Stimulated activated naive CD8-positive, alpha-beta T cell treated with anti-CD3 and anti-CD28 coated beads, Interleukin-15, amount 100 ng/mL, for 72 hours (primary cell): ENCODE measurements around the gene ROS1.
"Not testable (repeated sequence)": the region's sequence is repeated elsewhere in the genome, so short reads cannot be mapped to it uniquely, and the experiment has no call there.

Experiments used
- ATAC-seq: fragments of 150-1000 bp; cut with Tn5 transposase; 2 replicates; pipeline ENCODE4 v1.10.0; 2021; ENCODE audit warnings: mild to moderate bottlenecking, moderate library complexity
- DNase-seq, 2 donors: peaks; one replicate each; pipeline ENCODE4 v3.0.0; 2021 to 2022
- H3K27ac Mint-ChIP-seq, 2 donors: one replicate each; pipeline ENCODE4 v1.8.0; 2022; ENCODE audit warnings: mild to moderate bottlenecking in 2 of 2, mixed read lengths in 2 of 2, moderate library complexity in 2 of 2
- H3K27me3 Mint-ChIP-seq: one replicate; pipeline ENCODE4 v1.8.0; 2022; ENCODE audit warnings: mixed read lengths
- H3K4me1 Mint-ChIP-seq: one replicate; pipeline ENCODE4 v1.8.0; 2022; ENCODE audit warnings: mild to moderate bottlenecking, mixed read lengths
- H3K4me3 Mint-ChIP-seq, 2 donors: one replicate each; pipeline ENCODE4 v1.8.0; 2022; ENCODE audit warnings: mild to moderate bottlenecking in 2 of 2, mixed read lengths in 2 of 2, moderate library complexity in 1 of 2
- H3K9me3 Mint-ChIP-seq, 2 donors: one replicate each; pipeline ENCODE4 v1.8.0; 2022; ENCODE audit warnings: mixed read lengths in 2 of 2

Gene ROS1

DNA sequence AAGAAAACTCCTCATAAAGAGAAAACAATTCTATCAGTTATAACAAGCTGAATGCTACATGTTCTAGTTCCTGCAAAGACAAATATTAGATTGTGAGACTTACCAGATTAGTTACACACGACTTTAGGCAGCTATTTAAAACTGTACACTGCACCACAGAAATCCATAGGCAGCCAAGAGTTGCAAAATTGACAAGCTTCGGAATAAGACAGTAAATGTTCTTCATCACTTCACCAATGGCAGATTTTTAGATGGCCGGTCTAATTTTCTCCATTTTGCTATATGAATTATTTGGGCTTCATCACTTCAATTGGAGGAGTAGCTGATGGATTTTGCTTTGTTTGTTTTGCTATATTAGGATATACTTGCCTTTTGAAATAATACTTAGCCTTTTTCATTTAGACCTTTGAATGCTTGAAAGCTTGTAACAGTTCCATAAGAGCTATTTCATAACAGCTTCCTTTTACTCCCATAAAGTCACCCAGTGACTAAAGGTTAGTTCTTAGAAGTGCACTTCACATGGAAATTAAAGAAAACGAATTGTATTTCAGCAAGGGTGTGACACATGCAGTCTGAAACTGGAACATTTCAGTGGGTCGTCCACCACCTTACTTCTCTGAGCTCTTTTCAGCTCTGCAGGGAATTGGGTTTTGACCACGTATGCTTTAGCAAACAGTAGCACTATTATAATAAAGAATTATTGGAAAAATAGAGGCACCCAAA lies at the start of gene ROS1:
ROS1 (minus strand) TSS at position 512 of the 723 bp plus-strand sequence; CDS start at position 226, 286 bp downstream.
- peaks cover 36% of the 10 kb centered on the region for H3K27me3 Mint-ChIP-seq
- ATAC-seq, result no peak
- H3K9me3 Mint-ChIP-seq, result no peaks in the 10 kb centered on the region

DNA sequence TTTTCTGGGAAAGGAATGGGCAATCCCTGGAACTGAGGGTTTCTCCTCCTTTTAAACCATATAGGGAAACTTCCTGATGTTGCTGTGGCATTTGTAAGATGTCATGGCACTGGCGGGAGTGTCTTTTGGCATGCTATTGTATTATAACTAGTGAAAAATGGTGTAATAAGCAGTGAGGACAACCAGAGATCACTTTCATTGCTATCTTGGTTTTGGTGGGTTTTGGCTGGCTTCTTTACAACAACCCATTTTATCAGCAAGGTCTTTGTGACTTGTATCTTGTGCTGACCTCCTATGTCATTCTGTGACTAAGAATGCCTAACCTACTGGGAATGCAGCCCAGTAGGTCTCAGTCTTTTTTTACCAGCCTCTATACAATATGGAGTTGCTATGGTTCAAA lies 47.7 kb upstream of the ROS1 start:
- DNase-seq, result no peak
- H3K27me3 Mint-ChIP-seq, result peaks cover 53% of the 10 kb centered on the region
- ATAC-seq, result no peak
- H3K9me3 Mint-ChIP-seq, result no peaks in the 10 kb centered on the region
- peaks cover 7% of the 10 kb centered on the region for H3K4me1 Mint-ChIP-seq
- H3K4me3 Mint-ChIP-seq, result no peak overlapping the region
- H3K27ac Mint-ChIP-seq, result no peak overlapping the region

More for the DNA sequence above, at the start of gene ROS1:
- DNase-seq, result no peak
- no peak within 1 kb of the TSS for H3K4me3 Mint-ChIP-seq
- no peaks in the 10 kb centered on the region for H3K4me1 Mint-ChIP-seq
- no peak within 1 kb of the TSS for H3K27ac Mint-ChIP-seq

DNA sequence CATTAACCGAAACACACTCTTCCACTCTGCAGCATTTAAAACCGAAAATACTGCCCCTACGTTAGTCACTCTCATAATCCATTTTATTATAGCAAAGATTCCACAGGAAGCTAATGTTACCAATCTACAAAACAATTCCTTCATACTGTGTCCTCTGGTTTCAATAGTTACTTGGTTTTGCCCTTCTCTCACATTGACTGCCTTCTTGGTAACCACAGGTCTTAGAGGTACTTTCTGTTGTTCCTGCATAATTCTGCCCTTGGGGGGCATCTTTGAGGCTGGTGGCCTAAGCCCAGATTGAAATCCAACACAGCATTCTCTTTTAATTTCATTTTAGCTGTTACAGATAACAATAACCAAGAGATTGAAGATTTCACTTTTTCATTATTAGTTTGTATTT lies 46.9 kb upstream of the ROS1 start:
- Mint-ChIP-seq H3K27ac (peak overlapping the region in 1 of 2 donors; percentile 39), H3K4me3 (no peak overlapping the region), H3K4me1 (peaks cover 7% of the 10 kb centered on the region), H3K9me3 (no peaks in the 10 kb centered on the region), H3K27me3 (peaks cover 51% of the 10 kb centered on the region)
- no peak for DNase-seq
- no peak for ATAC-seq

DNA sequence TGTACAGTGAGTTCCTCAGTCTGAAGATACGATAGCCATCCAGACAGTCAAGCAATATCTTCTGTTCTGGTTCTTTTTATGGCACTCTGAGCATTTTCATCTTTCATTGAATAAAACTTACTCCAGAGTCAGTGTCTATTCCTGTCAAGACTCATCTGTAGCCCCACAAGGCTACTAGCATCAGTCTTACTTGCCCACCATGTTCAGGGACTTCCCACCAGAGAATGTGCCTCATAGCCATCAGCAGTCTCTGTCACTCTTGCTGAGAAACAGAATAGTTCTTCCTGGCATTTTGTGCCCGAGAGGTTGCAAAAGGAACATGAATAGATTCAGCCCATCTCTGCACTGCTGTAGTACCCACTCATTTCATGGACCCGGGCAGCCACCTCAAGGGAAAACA lies 44.0 kb upstream of the ROS1 start:
- DNase-seq, result no peak
- no peak for ATAC-seq
- no peak overlapping the region for H3K27ac Mint-ChIP-seq
- H3K9me3 Mint-ChIP-seq, result no peaks in the 10 kb centered on the region
- peaks cover 55% of the 10 kb centered on the region for H3K27me3 Mint-ChIP-seq
- peaks cover 16% of the 10 kb centered on the region for H3K4me1 Mint-ChIP-seq
- H3K4me3 Mint-ChIP-seq, result no peak overlapping the region

DNA sequence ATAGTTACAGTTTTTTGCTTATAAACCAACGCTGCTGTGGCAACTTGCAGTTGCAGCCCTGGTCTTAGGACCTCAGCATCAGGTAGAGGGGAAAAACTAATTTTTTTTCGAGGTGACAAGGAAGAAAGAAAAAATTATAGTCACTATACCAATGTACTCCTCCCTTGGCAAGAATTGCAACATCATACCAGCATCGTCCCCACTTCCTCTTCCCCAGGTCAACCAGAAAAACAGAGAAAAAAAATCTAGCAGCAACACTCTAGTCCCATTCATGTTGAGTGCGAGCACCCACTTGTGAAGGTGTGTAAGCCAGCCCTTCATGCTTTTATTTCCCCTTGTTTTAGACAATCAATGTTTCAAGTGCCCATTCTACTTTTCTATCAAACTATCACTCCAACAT lies 43.6 kb upstream of the ROS1 start:
- peaks cover 20% of the 10 kb centered on the region for H3K4me1 Mint-ChIP-seq
- H3K27me3 Mint-ChIP-seq, result peaks cover 55% of the 10 kb centered on the region
- H3K4me3 Mint-ChIP-seq, result no peak overlapping the region
- DNase-seq, result no peak
- no peak overlapping the region for H3K27ac Mint-ChIP-seq
- H3K9me3 Mint-ChIP-seq, result no peaks in the 10 kb centered on the region
- no peak for ATAC-seq

DNA sequence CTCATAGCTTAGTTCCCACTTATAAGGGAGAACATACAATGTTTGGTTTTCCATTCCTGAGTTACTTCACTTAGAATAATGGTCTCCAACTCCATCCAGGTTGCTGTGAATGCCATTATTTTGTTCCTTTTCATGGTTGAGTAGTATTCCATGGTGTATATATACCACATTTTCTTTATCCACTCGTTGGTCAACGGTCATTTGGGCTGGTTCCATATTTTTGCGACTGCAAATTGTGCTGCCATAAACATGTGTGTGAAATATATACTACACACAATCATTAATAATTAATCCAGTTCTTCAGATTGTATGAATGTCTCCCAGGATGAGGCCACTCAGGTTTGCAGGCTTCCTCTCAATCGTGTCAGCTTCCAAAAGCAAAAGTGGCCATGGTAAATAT lies 42.8 kb upstream of the ROS1 start:
- DNase-seq, H3K9me3 Mint-ChIP-seq, ATAC-seq, H3K27ac Mint-ChIP-seq, H3K4me3 Mint-ChIP-seq: not testable (repeated sequence)
- Mint-ChIP-seq H3K27me3 (peaks cover 48% of the 10 kb centered on the region), H3K4me1 (peaks cover 28% of the 10 kb centered on the region)

DNA sequence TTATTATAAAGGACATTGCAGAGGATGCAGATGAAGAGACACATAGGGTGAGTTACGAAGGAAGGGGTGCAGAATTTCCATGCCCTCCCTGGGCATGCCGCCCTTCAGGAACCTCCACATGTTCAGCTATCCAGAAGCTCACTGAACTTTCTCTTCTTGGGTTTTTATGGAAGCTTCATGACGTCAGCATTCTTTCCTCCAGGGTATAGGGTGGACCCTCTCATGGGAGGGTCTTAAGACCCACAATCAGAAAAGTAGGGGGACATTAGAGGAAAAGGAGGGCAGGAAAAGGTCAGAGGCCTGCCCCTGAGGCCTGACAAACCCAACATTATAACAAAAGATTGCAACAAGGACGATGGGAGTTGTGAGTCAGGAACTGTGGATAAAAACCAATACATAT lies 42.1 kb upstream of the ROS1 start:
- ATAC-seq (no peak), DNase-seq (no peak)
- peaks cover 42% of the 10 kb centered on the region for H3K27me3 Mint-ChIP-seq
- H3K27ac Mint-ChIP-seq, result no peak overlapping the region
- H3K4me3 Mint-ChIP-seq, result no peak overlapping the region
- H3K4me1 Mint-ChIP-seq, result peaks cover 31% of the 10 kb centered on the region
- no peaks in the 10 kb centered on the region for H3K9me3 Mint-ChIP-seq

DNA sequence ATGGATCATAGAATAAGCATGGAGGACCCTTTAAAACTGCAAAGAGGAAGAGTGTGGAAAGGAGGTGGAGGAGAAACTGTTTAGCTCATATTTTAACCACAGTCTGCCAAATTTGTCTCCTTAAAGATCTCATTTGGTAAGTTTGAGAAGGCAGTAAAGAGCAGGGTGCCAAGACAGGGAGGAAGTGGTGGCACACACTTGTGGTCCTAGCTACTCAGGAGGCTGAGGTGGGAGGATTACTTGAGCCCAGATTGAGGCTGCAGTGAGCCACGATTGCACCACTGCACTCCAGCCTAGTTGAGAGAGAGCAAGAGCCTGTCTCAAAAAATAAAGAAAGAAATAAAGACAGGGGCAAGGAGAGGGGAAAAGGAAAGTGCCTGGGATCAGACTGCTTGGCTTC lies 39.9 kb upstream of the ROS1 start:
- Mint-ChIP-seq H3K9me3 (no peaks in the 10 kb centered on the region), H3K4me3 (no peak overlapping the region), H3K4me1 (peaks cover 31% of the 10 kb centered on the region), H3K27me3 (peaks cover 30% of the 10 kb centered on the region), H3K27ac (no peak overlapping the region)
- DNase-seq, result no peak
- peak; percentile 57 for ATAC-seq

DNA sequence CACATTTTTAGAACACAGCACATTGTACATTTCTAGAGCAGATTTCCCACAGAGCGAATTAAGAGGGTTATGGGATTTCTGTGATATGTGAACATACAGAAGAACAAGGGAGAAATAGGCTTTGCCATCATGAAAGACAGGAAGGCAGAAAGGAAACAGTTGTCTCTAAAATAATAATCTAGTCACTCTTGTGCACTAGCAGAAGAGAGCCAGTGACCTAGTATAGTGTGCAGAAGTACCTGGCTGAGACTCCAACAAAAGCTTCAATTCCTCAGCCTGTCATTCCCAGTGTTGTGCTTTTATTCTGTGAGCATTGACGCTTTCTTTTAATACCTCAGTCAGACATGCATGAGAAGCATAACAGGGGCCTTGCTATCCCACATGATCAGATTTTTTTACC lies 39.0 kb upstream of the ROS1 start:
- Mint-ChIP-seq H3K27me3 (peaks cover 29% of the 10 kb centered on the region), H3K4me1 (peaks cover 29% of the 10 kb centered on the region), H3K4me3 (no peak overlapping the region), H3K27ac (no peak overlapping the region), H3K9me3 (no peaks in the 10 kb centered on the region)
- ATAC-seq (no peak), DNase-seq (no peak)

DNA sequence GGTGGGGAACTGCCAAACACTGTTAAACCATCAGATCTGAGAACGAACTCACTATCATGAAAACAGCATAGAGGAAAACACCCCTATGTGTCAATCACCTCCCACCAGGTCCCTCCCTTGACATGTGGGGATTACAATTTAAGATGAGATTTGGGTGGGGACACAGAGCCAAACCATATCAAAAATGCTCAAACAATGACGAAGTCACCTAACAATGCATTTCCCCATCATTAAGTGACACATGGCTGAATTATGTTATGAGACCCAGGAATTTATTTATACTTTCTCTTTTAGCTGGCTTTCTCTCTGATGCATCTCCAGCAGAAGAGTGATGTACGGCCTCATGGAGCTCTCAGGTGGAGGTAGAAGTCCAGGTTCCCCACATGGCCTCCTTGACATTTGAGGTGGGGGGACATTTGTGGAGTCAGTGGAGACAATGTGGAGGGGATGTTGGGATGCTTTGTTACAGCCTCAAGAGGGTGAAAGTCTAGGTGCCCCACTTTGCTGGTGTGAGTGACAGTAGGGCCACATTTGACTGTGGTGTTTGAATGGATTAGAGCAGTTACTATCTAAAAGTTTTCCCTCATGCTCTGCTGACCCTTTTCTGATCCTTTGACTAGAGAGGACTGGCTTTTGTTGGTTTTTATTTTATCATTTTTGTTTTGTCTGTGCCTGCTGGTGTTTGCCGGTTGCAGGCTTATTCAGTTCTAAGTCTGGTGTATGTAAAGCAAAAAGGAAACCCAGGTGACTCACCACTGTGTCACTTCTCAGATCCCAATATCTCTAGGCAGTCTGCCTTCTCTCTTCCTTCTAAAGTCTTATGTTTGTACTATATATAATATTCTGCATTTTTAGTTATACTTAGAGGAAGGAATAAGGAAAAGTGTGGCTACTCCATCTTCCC lies 38.3 kb upstream of the ROS1 start:
- ATAC-seq (peak; percentile 84), DNase-seq (no peak)
- H3K4me3 Mint-ChIP-seq, result peak overlapping the region in 1 of 2 donors; percentile 2
- H3K4me1 Mint-ChIP-seq, result peaks cover 24% of the 10 kb centered on the region
- H3K9me3 Mint-ChIP-seq, result no peaks in the 10 kb centered on the region
- peaks cover 23% of the 10 kb centered on the region for H3K27me3 Mint-ChIP-seq
- H3K27ac Mint-ChIP-seq, result peak overlapping the region in 1 of 2 donors; percentile 19

DNA sequence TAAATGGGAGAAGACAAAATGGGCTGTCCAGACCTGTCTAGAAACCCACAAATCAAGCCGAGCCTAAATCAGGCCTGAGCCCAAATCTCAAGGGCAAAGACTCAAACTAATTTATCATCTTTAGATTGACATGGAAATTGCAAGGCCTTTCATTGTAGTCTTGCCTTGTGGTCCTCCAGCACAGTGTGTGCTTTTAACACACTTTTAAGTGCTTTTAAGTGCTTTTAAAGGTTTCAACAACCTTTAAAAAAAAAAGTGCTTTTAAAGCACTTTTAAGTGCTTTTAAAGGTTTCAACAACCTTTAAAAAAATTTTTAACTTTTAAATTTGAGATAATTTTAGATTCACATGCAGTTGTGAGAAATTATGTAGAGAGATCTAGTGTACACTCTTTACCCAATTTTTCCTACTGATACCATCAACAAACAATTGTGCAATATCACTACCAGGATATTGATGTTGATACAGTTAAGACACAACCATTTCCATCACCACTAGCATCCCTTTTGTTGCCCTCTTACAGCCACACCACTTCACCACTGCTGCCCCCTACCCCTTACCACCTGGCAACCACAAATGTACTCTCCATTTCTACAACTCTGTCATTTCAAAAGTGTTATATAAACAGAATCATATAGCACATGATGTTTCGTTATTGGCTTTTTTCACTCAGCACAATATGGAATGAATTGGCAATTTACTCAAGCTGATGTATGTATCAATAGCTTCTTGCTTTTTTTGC lies 33.6 kb upstream of the ROS1 start:
- ATAC-seq (peak; percentile 20), DNase-seq (no peak)
- Mint-ChIP-seq H3K4me3 (no peak overlapping the region), H3K9me3 (no peaks in the 10 kb centered on the region), H3K4me1 (peaks cover 11% of the 10 kb centered on the region), H3K27ac (no peak overlapping the region), H3K27me3 (peaks cover 7% of the 10 kb centered on the region)

DNA sequence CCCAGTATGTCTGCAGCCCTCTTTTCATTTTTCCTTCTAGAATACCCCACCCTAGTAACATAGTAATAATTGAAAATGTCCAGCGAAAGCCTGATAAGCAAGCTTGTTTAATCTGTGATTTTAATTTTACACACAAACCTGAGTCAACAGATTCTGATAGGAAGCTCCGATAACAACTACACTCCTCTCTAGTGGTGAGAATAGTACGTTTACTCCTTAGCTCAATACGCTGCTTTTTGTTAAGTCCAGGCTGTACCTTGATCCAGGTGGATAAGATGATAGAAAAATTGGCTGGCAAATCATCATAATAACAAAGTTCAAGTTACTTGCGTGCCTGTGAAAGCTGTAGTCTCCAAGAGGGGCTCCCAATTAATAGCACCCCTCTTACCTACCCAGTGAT lies 31.3 kb upstream of the ROS1 start:
- DNase-seq (no peak), ATAC-seq (no peak)
- no peak overlapping the region for H3K4me3 Mint-ChIP-seq
- peaks cover 7% of the 10 kb centered on the region for H3K27me3 Mint-ChIP-seq
- no peak overlapping the region for H3K27ac Mint-ChIP-seq
- H3K4me1 Mint-ChIP-seq, result no peaks in the 10 kb centered on the region
- no peaks in the 10 kb centered on the region for H3K9me3 Mint-ChIP-seq

DNA sequence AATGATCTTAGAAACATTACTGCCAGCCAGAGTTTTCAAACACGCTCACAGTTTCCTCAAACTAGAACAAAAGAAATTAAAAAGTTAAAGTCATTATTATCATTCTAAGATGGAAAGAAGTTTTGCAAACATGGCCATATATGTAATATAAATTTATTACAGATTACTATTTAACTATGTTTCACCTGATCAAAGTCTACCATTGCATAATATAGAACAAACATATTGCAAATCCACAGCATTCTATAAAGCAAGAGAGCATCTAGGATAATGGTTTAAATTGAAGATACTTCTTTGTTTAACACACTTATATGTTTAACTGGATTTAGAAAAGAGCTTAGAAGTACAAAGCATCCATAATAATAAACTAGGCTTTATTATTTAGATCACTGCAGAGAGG lies 30.5 kb upstream of the ROS1 start:
- ATAC-seq (no peak), DNase-seq (no peak)
- no peaks in the 10 kb centered on the region for H3K4me1 Mint-ChIP-seq
- H3K27ac Mint-ChIP-seq, result no peak overlapping the region
- peaks cover 7% of the 10 kb centered on the region for H3K27me3 Mint-ChIP-seq
- H3K4me3 Mint-ChIP-seq, result no peak overlapping the region
- H3K9me3 Mint-ChIP-seq, result no peaks in the 10 kb centered on the region

DNA sequence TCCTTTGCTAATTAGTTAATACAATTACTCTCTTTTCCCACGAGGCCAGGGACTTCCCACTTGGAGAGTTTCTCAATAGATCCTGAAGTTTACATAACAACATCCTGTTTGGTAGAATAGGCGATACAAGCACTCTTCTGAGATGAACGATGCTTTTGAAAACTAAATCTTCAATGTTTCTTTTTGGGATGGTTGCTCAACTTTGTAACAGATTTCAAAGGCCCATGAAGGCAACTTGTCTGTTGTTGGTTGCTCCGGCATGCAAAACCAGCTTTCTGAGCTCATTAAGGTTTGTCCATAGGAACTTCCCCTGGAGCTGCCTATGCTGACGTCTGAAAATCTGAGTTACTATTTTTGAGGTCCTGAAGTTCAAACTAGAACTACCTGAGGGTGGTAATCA lies 25.9 kb upstream of the ROS1 start:
- DNase-seq (no peak), ATAC-seq (no peak)
- H3K27ac Mint-ChIP-seq, result no peak overlapping the region
- no peaks in the 10 kb centered on the region for H3K9me3 Mint-ChIP-seq
- no peaks in the 10 kb centered on the region for H3K4me1 Mint-ChIP-seq
- no peak overlapping the region for H3K4me3 Mint-ChIP-seq
- peaks cover 26% of the 10 kb centered on the region for H3K27me3 Mint-ChIP-seq

DNA sequence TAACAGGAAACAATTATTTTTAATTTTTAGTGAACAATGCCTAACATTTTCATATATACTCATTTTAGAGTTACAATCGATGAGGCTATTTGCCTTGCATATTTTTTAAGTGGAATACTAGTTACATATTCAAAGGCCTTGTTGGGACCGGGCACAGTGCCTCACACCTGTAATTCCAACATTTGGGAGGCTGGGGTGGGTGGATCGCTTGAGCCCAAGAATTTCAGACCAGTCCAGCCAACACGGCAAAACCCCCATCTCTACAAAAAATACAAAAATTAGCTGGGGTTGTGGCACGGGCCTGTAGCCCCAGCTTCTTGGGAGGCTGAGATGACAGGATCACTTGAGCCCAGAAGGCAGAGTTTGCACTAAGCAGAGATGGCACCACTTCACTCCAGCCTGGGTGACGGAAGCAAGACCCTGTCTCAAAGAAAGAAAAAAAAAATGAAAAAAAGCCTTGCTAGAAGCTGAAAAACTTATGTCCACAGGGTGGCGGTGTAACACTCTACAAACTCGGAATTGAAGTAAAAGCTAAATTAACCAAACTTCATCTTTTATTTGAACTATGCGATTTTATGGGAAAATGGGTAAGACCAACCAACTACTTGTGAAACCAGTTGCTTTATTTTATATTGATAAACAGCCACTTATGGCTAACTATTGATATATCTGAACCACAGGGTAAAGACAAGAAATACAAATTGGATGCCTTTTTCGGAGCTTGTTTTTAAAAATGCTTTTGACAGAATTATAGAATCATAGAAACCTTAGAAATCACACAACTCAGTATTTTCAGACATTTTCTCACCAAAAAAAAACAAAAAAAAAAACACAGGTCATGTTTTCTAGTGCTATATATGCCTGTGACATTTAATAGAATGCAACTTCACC lies 24.1 kb upstream of the ROS1 start:
- no peak for ATAC-seq

More for the DNA sequence above, 24.1 kb upstream of the ROS1 start:
- H3K4me1 Mint-ChIP-seq, result no peaks in the 10 kb centered on the region
- DNase-seq, result peak; percentile 40 to 50
- H3K27me3 Mint-ChIP-seq, result peaks cover 42% of the 10 kb centered on the region
- no peak overlapping the region for H3K4me3 Mint-ChIP-seq
- no peaks in the 10 kb centered on the region for H3K9me3 Mint-ChIP-seq
- H3K27ac Mint-ChIP-seq, result no peak overlapping the region
